ENCODE results near the gene RANBP17.

DNA sequence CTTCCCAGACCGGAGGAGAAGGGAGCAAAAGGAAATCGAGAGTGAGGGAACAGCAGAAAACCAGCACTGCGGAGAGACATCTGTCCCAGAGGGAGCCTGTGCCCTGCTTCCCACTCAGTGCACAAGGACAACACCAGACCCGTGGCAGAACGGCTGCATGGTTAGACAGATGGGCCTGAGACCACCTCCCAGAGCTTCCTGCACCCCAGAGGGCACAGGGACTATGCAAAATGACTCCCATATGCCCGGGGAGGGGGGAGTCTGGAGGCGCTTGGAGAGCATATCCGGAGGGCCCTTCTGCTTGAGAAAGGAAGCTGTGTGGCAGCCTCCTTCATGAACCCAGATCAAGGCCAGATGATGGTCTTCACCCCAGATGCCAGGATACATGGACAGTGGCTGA is 473.8 kb downstream of the RANBP17 start:
- TF ChIP-seq, protein P1, sequence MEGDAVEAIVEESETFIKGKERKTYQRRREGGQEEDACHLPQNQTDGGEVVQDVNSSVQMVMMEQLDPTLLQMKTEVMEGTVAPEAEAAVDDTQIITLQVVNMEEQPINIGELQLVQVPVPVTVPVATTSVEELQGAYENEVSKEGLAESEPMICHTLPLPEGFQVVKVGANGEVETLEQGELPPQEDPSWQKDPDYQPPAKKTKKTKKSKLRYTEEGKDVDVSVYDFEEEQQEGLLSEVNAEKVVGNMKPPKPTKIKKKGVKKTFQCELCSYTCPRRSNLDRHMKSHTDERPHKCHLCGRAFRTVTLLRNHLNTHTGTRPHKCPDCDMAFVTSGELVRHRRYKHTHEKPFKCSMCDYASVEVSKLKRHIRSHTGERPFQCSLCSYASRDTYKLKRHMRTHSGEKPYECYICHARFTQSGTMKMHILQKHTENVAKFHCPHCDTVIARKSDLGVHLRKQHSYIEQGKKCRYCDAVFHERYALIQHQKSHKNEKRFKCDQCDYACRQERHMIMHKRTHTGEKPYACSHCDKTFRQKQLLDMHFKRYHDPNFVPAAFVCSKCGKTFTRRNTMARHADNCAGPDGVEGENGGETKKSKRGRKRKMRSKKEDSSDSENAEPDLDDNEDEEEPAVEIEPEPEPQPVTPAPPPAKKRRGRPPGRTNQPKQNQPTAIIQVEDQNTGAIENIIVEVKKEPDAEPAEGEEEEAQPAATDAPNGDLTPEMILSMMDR (conservative IDR thresholded peaks at IDR 0.05; ENCODE audit: low read depth, low read length) = no peak
- TF ChIP-seq EZH2 (IDR thresholded peaks at IDR 0.05; ENCODE audit: borderline replicate concordance, low read depth, low read length, poor library complexity, severe bottlenecking) = no peak

Data from A673 (cell line).